Parathyroid adenoma (tissue), 2 donors: ENCODE data around the gene HS3ST5.
"Not testable (repeated sequence)": the region's sequence is repeated elsewhere in the genome, so short reads cannot be mapped to it uniquely, and the experiment has no call there.

ENCODE experiments used
- H2AFZ ChIP-seq: fragments of 300-600 bp; sonication (generic); one replicate; pipeline ENCODE4 v1.7.0; 2017; ENCODE audit warnings: antibody characterized with exemption, mild to moderate bottlenecking
- H3K27ac ChIP-seq: fragments of 300-600 bp; sonication (generic); one replicate; pipeline ENCODE4 v1.7.0; 2017
- H3K27me3 ChIP-seq: fragments of 300-600 bp; sonication (generic); one replicate; pipeline ENCODE4 v1.7.0; 2017; ENCODE audit warnings: low read length; ENCODE audit not compliant: control insufficient read depth, insufficient read depth
- H3K36me3 ChIP-seq: fragments of 300-600 bp; sonication (generic); one replicate; pipeline ENCODE4 v1.7.0; 2017; ENCODE audit warnings: low read length; ENCODE audit not compliant: control insufficient read depth, insufficient read depth
- H3K4me1 ChIP-seq: fragments of 300-600 bp; sonication (generic); one replicate; pipeline ENCODE4 v1.7.0; 2017; ENCODE audit warnings: control low read depth
- H3K4me2 ChIP-seq: fragments of 300-600 bp; sonication (generic); one replicate; pipeline ENCODE4 v1.7.0; 2017; ENCODE audit warnings: low read length
- H3K4me3 ChIP-seq: fragments of 300-600 bp; sonication (generic); one replicate; pipeline ENCODE4 v1.7.0; 2017; ENCODE audit warnings: low read depth, low read length
- H3K79me2 ChIP-seq: fragments of 300-600 bp; sonication (generic); one replicate; pipeline ENCODE4 v1.7.0; 2017; ENCODE audit warnings: control low read depth
- H3K9ac ChIP-seq: fragments of 300-600 bp; sonication (generic); one replicate; pipeline ENCODE4 v1.7.0; 2017; ENCODE audit warnings: mild to moderate bottlenecking
- H3K9me3 ChIP-seq: fragments of 300-600 bp; sonication (generic); one replicate; pipeline ENCODE4 v1.7.0; 2017; ENCODE audit warnings: low read length; ENCODE audit not compliant: control insufficient read depth
- TF ChIP-seq, protein P1 (sequence below): fragments of 300-600 bp; sonication (generic); IDR thresholded peaks from one replicate; pipeline ENCODE4 v1.7.0; 2017; ENCODE audit warnings: antibody characterized with exemption, mild to moderate bottlenecking
- donor health status: primary hyperparathyroidism.

The HS3ST5 gene

GRCh38 chr6:114084327-114084890 is 258.4 kb downstream of the HS3ST5 start:
- no peak overlapping the region for H3K4me3 ChIP-seq
- no peaks in the 10 kb centered on the region for H3K79me2 ChIP-seq
- H3K4me2 ChIP-seq = no peak overlapping the region
- no peak overlapping the region for H3K27ac ChIP-seq
- H2AFZ ChIP-seq = no peak overlapping the region
- TF ChIP-seq, protein P1, sequence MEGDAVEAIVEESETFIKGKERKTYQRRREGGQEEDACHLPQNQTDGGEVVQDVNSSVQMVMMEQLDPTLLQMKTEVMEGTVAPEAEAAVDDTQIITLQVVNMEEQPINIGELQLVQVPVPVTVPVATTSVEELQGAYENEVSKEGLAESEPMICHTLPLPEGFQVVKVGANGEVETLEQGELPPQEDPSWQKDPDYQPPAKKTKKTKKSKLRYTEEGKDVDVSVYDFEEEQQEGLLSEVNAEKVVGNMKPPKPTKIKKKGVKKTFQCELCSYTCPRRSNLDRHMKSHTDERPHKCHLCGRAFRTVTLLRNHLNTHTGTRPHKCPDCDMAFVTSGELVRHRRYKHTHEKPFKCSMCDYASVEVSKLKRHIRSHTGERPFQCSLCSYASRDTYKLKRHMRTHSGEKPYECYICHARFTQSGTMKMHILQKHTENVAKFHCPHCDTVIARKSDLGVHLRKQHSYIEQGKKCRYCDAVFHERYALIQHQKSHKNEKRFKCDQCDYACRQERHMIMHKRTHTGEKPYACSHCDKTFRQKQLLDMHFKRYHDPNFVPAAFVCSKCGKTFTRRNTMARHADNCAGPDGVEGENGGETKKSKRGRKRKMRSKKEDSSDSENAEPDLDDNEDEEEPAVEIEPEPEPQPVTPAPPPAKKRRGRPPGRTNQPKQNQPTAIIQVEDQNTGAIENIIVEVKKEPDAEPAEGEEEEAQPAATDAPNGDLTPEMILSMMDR = no peak
- no peaks in the 10 kb centered on the region for H3K4me1 ChIP-seq
- H3K9ac ChIP-seq = no peak overlapping the region
- H3K9me3 ChIP-seq = no peaks in the 10 kb centered on the region
- no peaks in the 10 kb centered on the region for H3K36me3 ChIP-seq
- no peaks in the 10 kb centered on the region for H3K27me3 ChIP-seq

GRCh38 chr6:114083251-114083650 is 259.6 kb downstream of the HS3ST5 start:
- no peaks in the 10 kb centered on the region for H3K36me3 ChIP-seq
- H3K4me3 ChIP-seq = no peak overlapping the region

GRCh38 chr6:114081730-114082129 is 261.1 kb downstream of the HS3ST5 start:
- Histone ChIP-seq H3K9ac (no peak overlapping the region), H3K27ac (no peak overlapping the region), H2AFZ (no peak overlapping the region), H3K79me2 (no peaks in the 10 kb centered on the region), H3K4me3 (no peak overlapping the region), H3K9me3 (no peaks in the 10 kb centered on the region), H3K27me3 (no peaks in the 10 kb centered on the region), H3K4me1 (no peaks in the 10 kb centered on the region), H3K4me2 (no peak overlapping the region), H3K36me3 (no peaks in the 10 kb centered on the region)
- TF ChIP-seq, protein P1 = no peak

More at GRCh38 chr6:114083251-114083650, 259.6 kb downstream of the HS3ST5 start:
- H3K9me3 ChIP-seq = no peaks in the 10 kb centered on the region
- no peaks in the 10 kb centered on the region for H3K4me1 ChIP-seq
- no peak overlapping the region for H3K27ac ChIP-seq
- TF ChIP-seq, protein P1 = no peak
- no peak overlapping the region for H2AFZ ChIP-seq
- no peak overlapping the region for H3K9ac ChIP-seq
- H3K4me2 ChIP-seq = no peak overlapping the region
- no peaks in the 10 kb centered on the region for H3K27me3 ChIP-seq
- H3K79me2 ChIP-seq = no peaks in the 10 kb centered on the region

DNA sequence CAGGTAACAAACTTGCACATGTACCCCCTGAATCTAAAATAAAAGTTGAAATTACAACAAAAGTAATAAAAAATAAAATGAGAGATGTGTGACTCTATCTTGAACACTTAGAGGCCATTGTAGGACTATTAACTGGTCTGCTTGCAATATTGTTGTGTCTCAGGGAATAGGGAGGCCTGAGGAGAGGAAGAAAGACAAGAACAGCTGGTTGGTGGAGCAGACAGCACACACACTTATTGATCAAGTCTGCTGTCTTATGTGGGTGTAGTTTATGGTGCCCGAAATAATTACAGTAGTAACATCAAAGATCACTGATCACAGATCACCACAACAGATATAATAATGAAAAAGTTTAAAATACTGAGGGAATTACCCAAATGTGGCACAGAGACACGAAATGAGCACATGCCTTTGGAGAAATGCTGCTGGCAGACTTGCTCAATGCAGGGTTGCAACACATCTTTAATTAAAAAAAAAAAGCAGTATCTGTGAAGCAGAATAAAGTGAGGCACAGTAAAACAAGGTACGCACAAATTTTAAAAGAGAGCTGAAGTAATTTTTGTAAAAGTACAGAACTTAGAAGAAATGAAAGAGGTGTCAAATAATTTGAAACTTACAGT is 261.8 kb downstream of the HS3ST5 start:
- Histone ChIP-seq H3K4me3 (no peak overlapping the region), H3K9ac (no peak overlapping the region), H3K36me3 (no peaks in the 10 kb centered on the region), H3K4me1 (no peaks in the 10 kb centered on the region), H2AFZ (no peak overlapping the region), H3K9me3 (no peaks in the 10 kb centered on the region), H3K27me3 (no peaks in the 10 kb centered on the region), H3K27ac (no peak overlapping the region), H3K4me2 (no peak overlapping the region), H3K79me2 (no peaks in the 10 kb centered on the region)
- TF ChIP-seq, protein P1 = no peak

DNA sequence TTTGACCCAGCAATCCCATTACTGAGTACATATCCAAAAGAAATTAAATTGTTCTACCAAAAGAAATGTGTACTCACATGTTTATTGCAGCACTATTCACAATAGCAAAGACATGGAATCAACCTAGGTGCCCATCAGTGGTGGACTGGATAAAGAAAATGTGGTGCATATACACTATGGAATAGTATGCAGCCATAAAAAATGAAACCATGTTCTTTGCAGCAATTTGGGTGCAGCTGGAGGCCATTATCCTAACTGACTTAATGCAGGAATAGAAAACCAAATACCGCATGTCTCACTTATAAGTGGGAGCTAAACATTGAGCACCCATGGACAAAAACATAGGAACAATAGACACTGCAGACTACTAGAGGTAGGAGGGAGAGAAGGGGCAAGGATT is 262.4 kb downstream of the HS3ST5 start:
- not testable (repeated sequence) for H3K27me3 ChIP-seq, H3K9ac ChIP-seq, H3K36me3 ChIP-seq, H3K4me2 ChIP-seq, H3K27ac ChIP-seq, H2AFZ ChIP-seq, H3K4me1 ChIP-seq, H3K9me3 ChIP-seq, H3K79me2 ChIP-seq, H3K4me3 ChIP-seq
